ENCODE measurements around the gene GASK1A.

- TF ChIP-seq, protein P1, sequence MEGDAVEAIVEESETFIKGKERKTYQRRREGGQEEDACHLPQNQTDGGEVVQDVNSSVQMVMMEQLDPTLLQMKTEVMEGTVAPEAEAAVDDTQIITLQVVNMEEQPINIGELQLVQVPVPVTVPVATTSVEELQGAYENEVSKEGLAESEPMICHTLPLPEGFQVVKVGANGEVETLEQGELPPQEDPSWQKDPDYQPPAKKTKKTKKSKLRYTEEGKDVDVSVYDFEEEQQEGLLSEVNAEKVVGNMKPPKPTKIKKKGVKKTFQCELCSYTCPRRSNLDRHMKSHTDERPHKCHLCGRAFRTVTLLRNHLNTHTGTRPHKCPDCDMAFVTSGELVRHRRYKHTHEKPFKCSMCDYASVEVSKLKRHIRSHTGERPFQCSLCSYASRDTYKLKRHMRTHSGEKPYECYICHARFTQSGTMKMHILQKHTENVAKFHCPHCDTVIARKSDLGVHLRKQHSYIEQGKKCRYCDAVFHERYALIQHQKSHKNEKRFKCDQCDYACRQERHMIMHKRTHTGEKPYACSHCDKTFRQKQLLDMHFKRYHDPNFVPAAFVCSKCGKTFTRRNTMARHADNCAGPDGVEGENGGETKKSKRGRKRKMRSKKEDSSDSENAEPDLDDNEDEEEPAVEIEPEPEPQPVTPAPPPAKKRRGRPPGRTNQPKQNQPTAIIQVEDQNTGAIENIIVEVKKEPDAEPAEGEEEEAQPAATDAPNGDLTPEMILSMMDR (IDR thresholded peaks at IDR 0.05 in 8 of 11, conservative IDR thresholded peaks at IDR 0.05 in 3 of 11): no peak
- no peak for TF ChIP-seq POLR2A (IDR thresholded peaks at IDR 0.05)
- TF ChIP-seq POLR2AphosphoS5 (IDR thresholded peaks at IDR 0.05): no peak
Measured at GRCh38 chr3:42937334-42937733, 41.8 kb upstream of the GASK1A start.
